GM23338 (cell line): ENCODE data around the gene CDK5R1. TPM values are rescaled to one million over a fixed set of nuclear protein-coding genes. Genes with fewer than 3 reads are reported as not detected.

Experiments used
- ATAC-seq: fragments of 200-7000 bp; cut with Tn5 transposase; 3 replicates; pipeline ENCODE4 v1.9.1; 2020
- DNase-seq: peaks from one replicate; pipeline ENCODE4 v3.0.0-alpha.2; 2015; ENCODE audit warnings: low spot score
- H2AFZ ChIP-seq: fragments of 200-600 bp; sonication (generic); 2 replicates; pipeline ENCODE4 v1.8.0; 2016; ENCODE audit warnings: antibody characterized with exemption, mild to moderate bottlenecking, moderate library complexity
- H3F3A ChIP-seq: fragments of 200-600 bp; sonication (generic); replicated peaks from 2 replicates; pipeline ENCODE4 v1.8.0; 2017; ENCODE audit warnings: antibody characterized with exemption, mixed run types, low read depth
- H3K27ac ChIP-seq: fragments of 200-600 bp; sonication (generic); 2 replicates; pipeline ENCODE4 v1.6.1; 2016; ENCODE audit warnings: low read depth
- H3K27me3 ChIP-seq: fragments of 200-600 bp; sonication (generic); 2 replicates; pipeline ENCODE4 v1.8.0; 2016; ENCODE audit warnings: mild to moderate bottlenecking, mixed run types, moderate library complexity; ENCODE audit not compliant: insufficient read depth
- H3K36me3 ChIP-seq: fragments of 200-600 bp; sonication (generic); 2 replicates; pipeline ENCODE4 v1.8.0; 2016; ENCODE audit warnings: mild to moderate bottlenecking; ENCODE audit not compliant: insufficient read depth
- H3K4me1 ChIP-seq: fragments of 200-600 bp; sonication (generic); 2 replicates; pipeline ENCODE4 v1.8.0; 2016; ENCODE audit warnings: mild to moderate bottlenecking, moderate library complexity; ENCODE audit not compliant: insufficient read depth
- H3K4me2 ChIP-seq: fragments of 200-600 bp; sonication (generic); 2 replicates; pipeline ENCODE4 v1.7.1; 2017; ENCODE audit warnings: mixed run types
- H3K4me3 ChIP-seq: fragments of 200-600 bp; sonication (generic); 2 replicates; pipeline ENCODE4 v1.6.1; 2016; ENCODE audit warnings: mixed run types
- H3K79me2 ChIP-seq: fragments of 200-600 bp; sonication (generic); replicated peaks from 2 replicates; pipeline ENCODE4 v1.8.0; 2017; ENCODE audit warnings: mild to moderate bottlenecking; ENCODE audit not compliant: insufficient read depth
- H3K9me2 ChIP-seq: fragments of 200-600 bp; sonication (generic); 2 replicates; pipeline ENCODE4 v1.8.0; 2017; ENCODE audit not compliant: insufficient read depth
- H4K20me1 ChIP-seq: fragments of 200-600 bp; sonication (generic); replicated peaks from 2 replicates; pipeline ENCODE4 v1.8.0; 2017; ENCODE audit warnings: mild to moderate bottlenecking; ENCODE audit not compliant: insufficient read depth
- H3K27ac Mint-ChIP-seq: 2 replicates; pipeline ENCODE4 v1.8.0; 2020; ENCODE audit warnings: inconsistent platforms, mild to moderate bottlenecking, moderate library complexity, mixed read lengths
- H3K27me3 Mint-ChIP-seq: 3 replicates; pipeline ENCODE4 v1.8.0; 2022; ENCODE audit warnings: low read depth, mild to moderate bottlenecking, moderate library complexity, mixed read lengths, inconsistent platforms; ENCODE audit not compliant: insufficient read depth, poor library complexity
- H3K36me3 Mint-ChIP-seq: 3 replicates; pipeline ENCODE4 v1.8.0; 2021; ENCODE audit warnings: low read depth, mild to moderate bottlenecking, inconsistent platforms, moderate library complexity, mixed read lengths
- H3K4me1 Mint-ChIP-seq: 3 replicates; pipeline ENCODE4 v1.8.0; 2020; ENCODE audit warnings: mild to moderate bottlenecking, inconsistent platforms, mixed read lengths
- H3K4me3 Mint-ChIP-seq: 3 replicates; pipeline ENCODE4 v1.8.0; 2021; ENCODE audit warnings: moderate library complexity, mild to moderate bottlenecking, inconsistent platforms, mixed read lengths
- H3K9me3 Mint-ChIP-seq: 3 replicates; pipeline ENCODE4 v1.8.0; 2020; ENCODE audit warnings: moderate library complexity, mild to moderate bottlenecking, inconsistent platforms, mixed read lengths
- CREB1 ChIP-seq: fragments of 250-450 bp; sonication (Bioruptor Pico); IDR thresholded peaks from 2 replicates; pipeline ENCODE4 v1.5.0; 2020; ENCODE audit warnings: low read depth, mild to moderate bottlenecking, moderate library complexity
- EZH2 ChIP-seq: fragments of 200-600 bp; sonication (generic); IDR thresholded peaks from one replicate; pipeline ENCODE4 v1.8.0; 2017; ENCODE audit warnings: antibody characterized with exemption, mild to moderate bottlenecking, low read depth; ENCODE audit not compliant: unreplicated experiment
- EZH2phosphoT487 ChIP-seq: fragments of 200-600 bp; sonication (generic); IDR thresholded peaks from one replicate; pipeline ENCODE4 v1.8.1; 2018; ENCODE audit warnings: antibody characterized with exemption; ENCODE audit not compliant: unreplicated experiment
- JUNB ChIP-seq: IDR thresholded peaks from one replicate; pipeline ENCODE4 v1.6.1; 2016; ENCODE audit warnings: antibody characterized with exemption; ENCODE audit not compliant: unreplicated experiment
- NANOG ChIP-seq: IDR thresholded peaks from 2 replicates; pipeline ENCODE4 v1.6.1; 2016; ENCODE audit warnings: antibody characterized with exemption, borderline replicate concordance
- POLR2AphosphoS5 ChIP-seq: IDR thresholded peaks from 2 replicates; pipeline ENCODE4 v1.6.1; 2016; ENCODE audit warnings: antibody characterized with exemption, low read depth
- STAT1 ChIP-seq: IDR thresholded peaks from one replicate; pipeline ENCODE4 v1.6.1; 2016; ENCODE audit warnings: antibody characterized with exemption; ENCODE audit not compliant: unreplicated experiment
- ZNF114 ChIP-seq: fragments of 250-450 bp; sonication (Bioruptor Pico); IDR thresholded peaks from 2 replicates; pipeline ENCODE4 v1.5.0; 2020; ENCODE audit warnings: mild to moderate bottlenecking, moderate library complexity
- ZNF331 ChIP-seq: fragments of 250-450 bp; sonication (Bioruptor Pico); IDR thresholded peaks from 2 replicates; pipeline ENCODE4 v1.5.0; 2020; ENCODE audit warnings: low read depth, mild to moderate bottlenecking, moderate library complexity
- polyA plus RNA-seq: library from polyadenylated mRNA; unstranded; fragments of >200 nt; fragmentation: Nextera tagmentation; extraction: Ambion mirVana; gene quantifications from 2 replicates; pipeline ENCODE4 v1.2.1, GENCODE V29; 2016
- total RNA-seq: library from RNA; depleted of rRNA; stranded (reverse); fragments of >200 nt; shearing (Covaris generic); gene quantifications from 2 replicates; pipeline ENCODE4 v1.2.3, GENCODE V29; 2014
- TF ChIP-seq, protein P1 (sequence below), 2 experiments: fragments of 200-600 bp in 1 of 2; sonication (generic) in 1 of 2; conservative IDR thresholded peaks; 2 replicates each; pipeline versions ENCODE4 v1.5.1 to v1.6.1; 2016 to 2017; ENCODE audit warnings: antibody characterized with exemption in 2 of 2, low read depth in 2 of 2, mild to moderate bottlenecking in 2 of 2, moderate library complexity in 1 of 2
- TF ChIP-seq, protein P2 (sequence below): IDR thresholded peaks from one replicate; pipeline ENCODE4 v1.6.1; 2018; ENCODE audit warnings: antibody characterized with exemption; ENCODE audit not compliant: unreplicated experiment
- TF ChIP-seq, protein P3 (sequence below): IDR thresholded peaks from 2 replicates; pipeline ENCODE4 v1.6.1; 2016; ENCODE audit warnings: antibody characterized with exemption
- TF ChIP-seq, protein P4 (sequence below): fragments of 250-450 bp; sonication (Bioruptor Pico); IDR thresholded peaks from 2 replicates; pipeline ENCODE4 v1.5.0; 2020; ENCODE audit warnings: mild to moderate bottlenecking, moderate library complexity

CDK5R1 gene
- total and polyA plus RNA-seq, 2 experiments from 2014 or later: 4.0 to 11.6 TPM

DNA sequence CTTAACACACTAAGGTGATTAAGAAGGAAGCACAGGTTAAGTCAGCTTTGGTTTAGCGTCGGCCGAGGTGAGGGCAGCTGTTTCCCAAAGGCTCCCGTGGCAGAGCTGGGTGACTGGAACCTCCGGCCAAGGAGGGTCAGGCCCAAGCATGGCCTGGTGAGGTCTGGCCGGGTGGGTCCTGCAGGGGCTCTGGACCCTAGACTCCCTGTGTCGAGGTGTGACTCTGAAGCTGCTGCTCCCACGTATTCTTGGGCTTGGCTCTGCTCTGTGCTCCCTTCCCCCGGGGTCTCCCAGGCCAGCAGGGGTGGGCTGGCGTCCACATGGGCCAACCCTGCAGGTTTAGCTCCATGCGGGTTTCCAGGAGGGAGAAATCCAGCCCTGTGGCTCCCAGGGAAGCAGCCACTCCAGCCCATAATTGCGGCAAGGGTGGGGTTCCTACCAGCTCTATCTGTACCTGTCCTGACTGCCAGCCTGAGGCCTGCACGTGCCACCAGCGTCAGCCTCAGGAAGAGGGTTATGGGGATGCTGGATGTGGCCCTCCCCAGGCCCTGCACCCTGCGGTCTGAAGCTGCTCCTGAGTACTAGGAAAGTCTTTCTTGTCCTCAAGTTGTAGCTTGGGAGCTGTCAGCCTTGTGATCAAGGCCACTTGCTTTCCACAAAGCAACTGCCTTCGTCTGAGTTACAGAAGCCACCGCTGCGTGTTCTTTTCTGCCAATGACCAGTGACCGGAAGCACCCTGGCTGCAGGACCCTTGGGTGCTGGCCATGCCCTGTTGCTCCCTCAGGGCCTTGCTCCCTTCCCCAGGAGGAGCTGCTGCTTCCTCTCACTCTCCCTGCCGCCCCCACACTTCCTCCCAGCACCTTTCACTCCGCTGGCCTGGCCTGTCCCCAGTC, 4.8 kb downstream of the CDK5R1 start:
- H3K4me3 ChIP-seq: no peak overlapping the region
- ATAC-seq (no peak), DNase-seq (no peak)
- peaks cover 27% of the 10 kb centered on the region for H3K79me2 ChIP-seq
- Mint-ChIP-seq H3K27ac (no peak overlapping the region), H3K4me3 (no peak overlapping the region), H3K27me3 (peaks cover 14% of the 10 kb centered on the region), H3K36me3 (peaks cover 34% of the 10 kb centered on the region), H3K4me1 (peaks cover 50% of the 10 kb centered on the region), H3K9me3 (peaks cover 3% of the 10 kb centered on the region; the same call in 2 of the 3 replicates)
- H2AFZ ChIP-seq: no peak overlapping the region
- H3K27me3 ChIP-seq: no peaks in the 10 kb centered on the region
- no peaks in the 10 kb centered on the region for H3K9me2 ChIP-seq
- no peaks in the 10 kb centered on the region; the same call in 1 of the 2 replicates for H3K36me3 ChIP-seq
- no peak for TF ChIP-seq CREB1
- no peak for TF ChIP-seq NANOG
- TF ChIP-seq POLR2AphosphoS5: no peak
- TF ChIP-seq ZNF114: no peak
- no peak for TF ChIP-seq STAT1
- no peak for TF ChIP-seq EZH2phosphoT487
- TF ChIP-seq JUNB: no peak
- TF ChIP-seq, protein P1, sequence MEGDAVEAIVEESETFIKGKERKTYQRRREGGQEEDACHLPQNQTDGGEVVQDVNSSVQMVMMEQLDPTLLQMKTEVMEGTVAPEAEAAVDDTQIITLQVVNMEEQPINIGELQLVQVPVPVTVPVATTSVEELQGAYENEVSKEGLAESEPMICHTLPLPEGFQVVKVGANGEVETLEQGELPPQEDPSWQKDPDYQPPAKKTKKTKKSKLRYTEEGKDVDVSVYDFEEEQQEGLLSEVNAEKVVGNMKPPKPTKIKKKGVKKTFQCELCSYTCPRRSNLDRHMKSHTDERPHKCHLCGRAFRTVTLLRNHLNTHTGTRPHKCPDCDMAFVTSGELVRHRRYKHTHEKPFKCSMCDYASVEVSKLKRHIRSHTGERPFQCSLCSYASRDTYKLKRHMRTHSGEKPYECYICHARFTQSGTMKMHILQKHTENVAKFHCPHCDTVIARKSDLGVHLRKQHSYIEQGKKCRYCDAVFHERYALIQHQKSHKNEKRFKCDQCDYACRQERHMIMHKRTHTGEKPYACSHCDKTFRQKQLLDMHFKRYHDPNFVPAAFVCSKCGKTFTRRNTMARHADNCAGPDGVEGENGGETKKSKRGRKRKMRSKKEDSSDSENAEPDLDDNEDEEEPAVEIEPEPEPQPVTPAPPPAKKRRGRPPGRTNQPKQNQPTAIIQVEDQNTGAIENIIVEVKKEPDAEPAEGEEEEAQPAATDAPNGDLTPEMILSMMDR (conservative IDR thresholded peaks at IDR 0.05; ENCODE audit: low read depth in 2 of 2): no peak
- TF ChIP-seq, protein P2, sequence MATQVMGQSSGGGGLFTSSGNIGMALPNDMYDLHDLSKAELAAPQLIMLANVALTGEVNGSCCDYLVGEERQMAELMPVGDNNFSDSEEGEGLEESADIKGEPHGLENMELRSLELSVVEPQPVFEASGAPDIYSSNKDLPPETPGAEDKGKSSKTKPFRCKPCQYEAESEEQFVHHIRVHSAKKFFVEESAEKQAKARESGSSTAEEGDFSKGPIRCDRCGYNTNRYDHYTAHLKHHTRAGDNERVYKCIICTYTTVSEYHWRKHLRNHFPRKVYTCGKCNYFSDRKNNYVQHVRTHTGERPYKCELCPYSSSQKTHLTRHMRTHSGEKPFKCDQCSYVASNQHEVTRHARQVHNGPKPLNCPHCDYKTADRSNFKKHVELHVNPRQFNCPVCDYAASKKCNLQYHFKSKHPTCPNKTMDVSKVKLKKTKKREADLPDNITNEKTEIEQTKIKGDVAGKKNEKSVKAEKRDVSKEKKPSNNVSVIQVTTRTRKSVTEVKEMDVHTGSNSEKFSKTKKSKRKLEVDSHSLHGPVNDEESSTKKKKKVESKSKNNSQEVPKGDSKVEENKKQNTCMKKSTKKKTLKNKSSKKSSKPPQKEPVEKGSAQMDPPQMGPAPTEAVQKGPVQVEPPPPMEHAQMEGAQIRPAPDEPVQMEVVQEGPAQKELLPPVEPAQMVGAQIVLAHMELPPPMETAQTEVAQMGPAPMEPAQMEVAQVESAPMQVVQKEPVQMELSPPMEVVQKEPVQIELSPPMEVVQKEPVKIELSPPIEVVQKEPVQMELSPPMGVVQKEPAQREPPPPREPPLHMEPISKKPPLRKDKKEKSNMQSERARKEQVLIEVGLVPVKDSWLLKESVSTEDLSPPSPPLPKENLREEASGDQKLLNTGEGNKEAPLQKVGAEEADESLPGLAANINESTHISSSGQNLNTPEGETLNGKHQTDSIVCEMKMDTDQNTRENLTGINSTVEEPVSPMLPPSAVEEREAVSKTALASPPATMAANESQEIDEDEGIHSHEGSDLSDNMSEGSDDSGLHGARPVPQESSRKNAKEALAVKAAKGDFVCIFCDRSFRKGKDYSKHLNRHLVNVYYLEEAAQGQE: no peak
- TF ChIP-seq, protein P3, sequence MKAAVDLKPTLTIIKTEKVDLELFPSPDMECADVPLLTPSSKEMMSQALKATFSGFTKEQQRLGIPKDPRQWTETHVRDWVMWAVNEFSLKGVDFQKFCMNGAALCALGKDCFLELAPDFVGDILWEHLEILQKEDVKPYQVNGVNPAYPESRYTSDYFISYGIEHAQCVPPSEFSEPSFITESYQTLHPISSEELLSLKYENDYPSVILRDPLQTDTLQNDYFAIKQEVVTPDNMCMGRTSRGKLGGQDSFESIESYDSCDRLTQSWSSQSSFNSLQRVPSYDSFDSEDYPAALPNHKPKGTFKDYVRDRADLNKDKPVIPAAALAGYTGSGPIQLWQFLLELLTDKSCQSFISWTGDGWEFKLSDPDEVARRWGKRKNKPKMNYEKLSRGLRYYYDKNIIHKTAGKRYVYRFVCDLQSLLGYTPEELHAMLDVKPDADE: no peak
- TF ChIP-seq EZH2: no peak
- TF ChIP-seq, protein P4, sequence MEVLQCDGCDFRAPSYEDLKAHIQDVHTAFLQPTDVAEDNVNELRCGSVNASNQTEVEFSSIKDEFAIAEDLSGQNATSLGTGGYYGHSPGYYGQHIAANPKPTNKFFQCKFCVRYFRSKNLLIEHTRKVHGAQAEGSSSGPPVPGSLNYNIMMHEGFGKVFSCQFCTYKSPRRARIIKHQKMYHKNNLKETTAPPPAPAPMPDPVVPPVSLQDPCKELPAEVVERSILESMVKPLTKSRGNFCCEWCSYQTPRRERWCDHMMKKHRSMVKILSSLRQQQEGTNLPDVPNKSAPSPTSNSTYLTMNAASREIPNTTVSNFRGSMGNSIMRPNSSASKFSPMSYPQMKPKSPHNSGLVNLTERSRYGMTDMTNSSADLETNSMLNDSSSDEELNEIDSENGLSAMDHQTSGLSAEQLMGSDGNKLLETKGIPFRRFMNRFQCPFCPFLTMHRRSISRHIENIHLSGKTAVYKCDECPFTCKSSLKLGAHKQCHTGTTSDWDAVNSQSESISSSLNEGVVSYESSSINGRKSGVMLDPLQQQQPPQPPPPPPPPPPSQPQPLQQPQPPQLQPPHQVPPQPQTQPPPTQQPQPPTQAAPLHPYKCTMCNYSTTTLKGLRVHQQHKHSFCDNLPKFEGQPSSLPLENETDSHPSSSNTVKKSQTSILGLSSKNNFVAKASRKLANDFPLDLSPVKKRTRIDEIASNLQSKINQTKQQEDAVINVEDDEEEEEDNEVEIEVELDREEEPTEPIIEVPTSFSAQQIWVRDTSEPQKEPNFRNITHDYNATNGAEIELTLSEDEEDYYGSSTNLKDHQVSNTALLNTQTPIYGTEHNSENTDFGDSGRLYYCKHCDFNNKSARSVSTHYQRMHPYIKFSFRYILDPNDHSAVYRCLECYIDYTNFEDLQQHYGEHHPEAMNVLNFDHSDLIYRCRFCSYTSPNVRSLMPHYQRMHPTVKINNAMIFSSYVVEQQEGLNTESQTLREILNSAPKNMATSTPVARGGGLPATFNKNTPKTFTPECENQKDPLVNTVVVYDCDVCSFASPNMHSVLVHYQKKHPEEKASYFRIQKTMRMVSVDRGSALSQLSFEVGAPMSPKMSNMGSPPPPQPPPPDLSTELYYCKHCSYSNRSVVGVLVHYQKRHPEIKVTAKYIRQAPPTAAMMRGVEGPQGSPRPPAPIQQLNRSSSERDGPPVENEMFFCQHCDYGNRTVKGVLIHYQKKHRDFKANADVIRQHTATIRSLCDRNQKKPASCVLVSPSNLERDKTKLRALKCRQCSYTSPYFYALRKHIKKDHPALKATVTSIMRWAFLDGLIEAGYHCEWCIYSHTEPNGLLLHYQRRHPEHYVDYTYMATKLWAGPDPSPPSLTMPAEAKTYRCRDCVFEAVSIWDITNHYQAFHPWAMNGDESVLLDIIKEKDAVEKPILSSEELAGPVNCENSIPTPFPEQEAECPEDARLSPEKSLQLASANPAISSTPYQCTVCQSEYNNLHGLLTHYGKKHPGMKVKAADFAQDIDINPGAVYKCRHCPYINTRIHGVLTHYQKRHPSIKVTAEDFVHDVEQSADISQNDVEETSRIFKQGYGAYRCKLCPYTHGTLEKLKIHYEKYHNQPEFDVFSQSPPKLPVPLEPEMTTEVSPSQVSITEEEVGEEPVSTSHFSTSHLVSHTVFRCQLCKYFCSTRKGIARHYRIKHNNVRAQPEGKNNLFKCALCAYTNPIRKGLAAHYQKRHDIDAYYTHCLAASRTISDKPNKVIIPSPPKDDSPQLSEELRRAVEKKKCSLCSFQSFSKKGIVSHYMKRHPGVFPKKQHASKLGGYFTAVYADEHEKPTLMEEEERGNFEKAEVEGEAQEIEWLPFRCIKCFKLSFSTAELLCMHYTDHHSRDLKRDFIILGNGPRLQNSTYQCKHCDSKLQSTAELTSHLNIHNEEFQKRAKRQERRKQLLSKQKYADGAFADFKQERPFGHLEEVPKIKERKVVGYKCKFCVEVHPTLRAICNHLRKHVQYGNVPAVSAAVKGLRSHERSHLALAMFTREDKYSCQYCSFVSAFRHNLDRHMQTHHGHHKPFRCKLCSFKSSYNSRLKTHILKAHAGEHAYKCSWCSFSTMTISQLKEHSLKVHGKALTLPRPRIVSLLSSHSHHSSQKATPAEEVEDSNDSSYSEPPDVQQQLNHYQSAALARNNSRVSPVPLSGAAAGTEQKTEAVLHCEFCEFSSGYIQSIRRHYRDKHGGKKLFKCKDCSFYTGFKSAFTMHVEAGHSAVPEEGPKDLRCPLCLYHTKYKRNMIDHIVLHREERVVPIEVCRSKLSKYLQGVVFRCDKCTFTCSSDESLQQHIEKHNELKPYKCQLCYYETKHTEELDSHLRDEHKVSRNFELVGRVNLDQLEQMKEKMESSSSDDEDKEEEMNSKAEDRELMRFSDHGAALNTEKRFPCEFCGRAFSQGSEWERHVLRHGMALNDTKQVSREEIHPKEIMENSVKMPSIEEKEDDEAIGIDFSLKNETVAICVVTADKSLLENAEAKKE (CRISPR knock-in tag): no peak
- no peak for TF ChIP-seq ZNF331 (CRISPR knock-in tag)
- 0 out of 2 replicates have a peak overlapping the region, but pooled peaks have one; percentile 55 for H3K27ac ChIP-seq
- H3K4me1 ChIP-seq: peaks cover 25% of the 10 kb centered on the region
- H4K20me1 ChIP-seq: peaks cover 17% of the 10 kb centered on the region
- H3K4me2 ChIP-seq: no peak overlapping the region
- H3F3A ChIP-seq: peaks cover 8% of the 10 kb centered on the region; the same call in 1 of the 2 replicates
